Hepatic stellate cell (primary cell): ENCODE results near the gene ZNF474.

Experiments used
- DNase-seq: peaks from one replicate; pipeline ENCODE4 v3.0.0; 2011; ENCODE audit warnings: low spot score

Gene ZNF474

GRCh38 chr5:122181863-122182262 lies 52.5 kb downstream of the ZNF474 start:
- DNase-seq, result no peak

GRCh38 chr5:122182491-122182921 lies 53.2 kb downstream of the ZNF474 start:
- no peak for DNase-seq

- DNase-seq, result no peak
Measured at GRCh38 chr5:122183098-122183787, 53.9 kb downstream of the ZNF474 start.

DNA sequence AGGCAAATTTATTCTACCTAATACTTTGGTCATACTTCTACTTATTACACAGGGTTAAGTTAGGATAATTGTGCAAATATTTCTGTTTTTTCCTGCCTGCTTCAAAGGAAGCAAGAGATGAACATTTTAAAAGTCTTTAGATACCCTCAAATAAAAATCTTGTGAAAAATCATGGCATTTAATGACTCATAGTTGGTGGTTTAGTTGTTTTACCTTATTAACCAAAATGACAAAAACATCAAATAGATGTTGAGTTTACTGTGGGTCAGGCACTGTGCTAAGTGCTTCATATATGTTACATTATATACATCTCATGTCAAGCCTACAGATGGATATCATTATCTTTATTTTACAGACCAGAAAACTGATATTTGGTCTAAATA lies 54.4 kb downstream of the ZNF474 start:
- DNase-seq, result no peak

- DNase-seq, result no peak
Measured at GRCh38 chr5:122184676-122185255, 55.4 kb downstream of the ZNF474 start.

GRCh38 chr5:122187426-122187825 lies 58.1 kb downstream of the ZNF474 start:
- no peak for DNase-seq

DNA sequence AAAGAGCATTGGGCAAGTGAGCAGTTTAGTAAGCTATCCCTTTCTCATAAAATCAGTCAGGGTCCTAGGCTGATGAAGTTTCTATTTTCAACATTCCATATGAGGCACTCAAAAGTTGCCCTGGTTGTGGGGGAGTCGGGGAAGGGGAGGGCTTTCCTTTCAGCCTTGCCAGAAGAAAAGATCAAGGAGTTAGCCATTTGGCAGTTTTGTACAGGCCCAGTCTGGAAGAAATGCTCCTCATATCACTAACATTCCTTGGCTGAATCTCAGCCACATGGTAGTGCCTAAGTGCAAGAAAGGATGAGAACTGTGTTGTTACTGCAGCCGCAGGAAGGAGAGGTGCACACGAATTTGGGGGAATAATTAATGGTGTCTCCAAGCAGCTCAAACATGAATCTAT lies 60.8 kb downstream of the ZNF474 start:
- no peak for DNase-seq

DNA sequence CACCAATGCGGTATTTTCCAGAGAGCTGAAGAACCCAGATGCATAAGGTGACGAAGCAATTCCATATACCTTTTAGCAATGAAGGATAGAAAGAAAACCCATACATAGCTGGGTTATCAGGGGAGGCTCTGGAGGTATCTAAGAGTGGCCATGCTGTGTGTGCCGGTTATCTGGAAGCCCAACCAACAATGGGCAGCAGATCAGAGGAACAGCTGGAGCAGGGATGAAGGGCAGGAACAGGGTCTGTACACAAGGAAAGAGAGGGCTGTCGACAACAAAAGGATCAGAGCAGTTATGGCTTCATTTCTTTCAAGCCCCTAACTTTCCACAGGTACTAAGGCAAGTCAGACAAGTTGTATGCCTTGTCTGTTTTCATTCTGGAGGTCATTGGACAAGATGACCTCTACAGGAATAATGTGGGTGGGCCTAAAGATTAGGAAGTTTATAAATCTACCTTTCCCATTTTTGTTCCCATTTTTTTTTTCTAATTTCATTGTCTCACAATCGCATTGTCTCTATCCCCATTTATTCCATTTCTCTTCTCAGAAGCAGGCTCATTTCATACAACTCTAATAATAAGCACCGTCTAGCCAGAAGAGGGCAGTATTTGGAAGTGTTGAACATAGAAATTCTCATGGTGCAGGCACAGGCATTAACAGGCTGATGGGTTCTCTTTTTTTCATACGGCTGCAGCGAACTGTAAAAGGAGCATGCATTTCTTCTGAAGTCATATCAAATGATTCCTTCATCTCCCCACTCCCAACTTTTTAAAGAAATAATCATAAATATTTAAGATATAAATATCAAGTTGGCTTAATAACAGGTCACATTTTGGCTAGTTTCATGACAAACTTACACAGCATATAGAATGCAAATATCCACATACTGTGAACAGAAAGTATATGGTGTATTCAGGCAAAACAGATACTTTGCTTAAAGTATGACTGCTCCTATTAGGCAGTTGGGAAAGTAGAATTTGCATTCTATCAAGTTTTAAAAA lies 63.5 kb downstream of the ZNF474 start:
- DNase-seq, result no peak

GRCh38 chr5:122195802-122196394 lies 66.6 kb downstream of the ZNF474 start:
- DNase-seq, result no peak

DNA sequence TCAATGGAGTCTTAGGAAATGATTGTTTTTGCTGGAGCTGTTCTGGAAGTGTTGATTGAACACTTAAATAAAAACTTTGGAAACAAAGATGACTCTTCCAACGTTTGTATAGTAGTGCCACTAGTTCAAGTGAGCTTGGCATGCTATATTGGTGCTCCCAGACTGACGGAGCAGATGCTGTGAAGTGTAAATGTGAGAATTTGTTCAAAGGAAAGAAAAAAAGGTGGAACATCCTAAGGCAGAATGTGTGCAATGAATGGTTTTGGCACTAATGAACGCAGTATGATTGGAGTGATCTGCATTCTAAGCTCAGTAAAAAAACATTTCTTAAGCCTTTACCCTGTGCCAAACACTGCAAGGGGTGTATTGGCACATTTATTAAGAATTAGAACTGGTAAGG lies 69.8 kb downstream of the ZNF474 start:
- DNase-seq, result no peak

DNA sequence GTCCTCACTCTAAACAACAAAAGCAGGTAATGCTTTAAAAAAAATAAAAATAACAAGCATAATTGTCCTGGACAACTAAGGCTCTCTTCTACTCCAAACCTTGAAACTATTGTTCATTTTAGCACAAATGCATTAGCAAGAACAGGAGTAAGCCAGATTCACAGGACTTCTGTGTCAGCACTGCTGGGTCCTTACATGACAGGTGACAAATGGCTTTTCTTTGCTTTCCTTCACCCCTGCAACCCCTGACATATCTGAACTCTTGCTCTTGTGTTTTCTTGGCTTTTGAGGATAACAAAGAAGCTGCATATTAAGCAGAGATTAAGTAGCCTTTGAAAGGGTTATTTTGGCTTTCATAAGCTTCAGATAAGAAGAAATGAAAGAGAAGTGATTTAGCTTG lies 71.1 kb downstream of the ZNF474 start:
- DNase-seq, result no peak

- DNase-seq, result no peak
Measured at GRCh38 chr5:122200865-122201264, 71.5 kb downstream of the ZNF474 start.

DNA sequence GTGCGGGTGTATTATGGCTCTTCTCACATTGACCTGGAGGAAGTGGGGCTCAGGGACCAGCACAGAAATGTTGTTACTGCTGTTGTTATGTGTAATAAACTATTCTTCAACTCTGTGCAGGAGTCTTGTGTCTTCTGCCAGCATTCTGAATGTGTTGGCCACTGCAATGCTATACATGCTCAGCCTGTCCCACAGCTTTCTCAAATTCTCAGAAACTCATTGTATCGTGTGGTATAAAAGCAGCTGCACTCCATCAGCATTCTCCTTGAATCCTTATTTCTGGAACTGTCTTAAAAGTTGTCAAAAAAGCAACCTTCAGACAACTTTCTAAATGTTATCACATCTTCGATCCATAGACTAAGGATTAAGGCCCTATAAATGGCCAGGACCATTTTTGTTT lies 72.0 kb downstream of the ZNF474 start:
- no peak for DNase-seq

DNA sequence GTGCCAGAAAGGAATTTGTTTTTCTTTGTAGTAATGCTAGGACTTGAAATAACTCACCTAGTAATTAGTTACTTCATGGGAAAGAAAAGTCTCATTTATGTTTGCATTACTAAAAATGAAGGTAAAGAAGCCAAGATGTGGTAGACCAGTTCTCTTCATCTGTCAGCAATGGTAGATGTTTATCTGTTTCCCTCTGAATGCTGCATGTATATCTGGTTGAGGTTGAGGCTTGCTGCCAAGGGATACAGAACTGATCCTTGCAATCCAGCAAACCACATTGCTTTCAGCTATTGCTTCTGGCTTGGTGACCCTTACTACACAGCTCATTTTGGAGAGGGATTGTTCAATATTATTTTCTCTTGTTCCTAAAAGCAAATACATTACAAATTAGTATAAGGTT lies 73.6 kb downstream of the ZNF474 start:
- DNase-seq, result no peak
